T-helper 1 cell (primary cell): Measurements from ENCODE around the gene UPP2.

Experiments used
- DNase-seq, 5 donors: peaks; one replicate each; pipeline ENCODE4 v3.0.0-alpha.2; 2012 to 2020
- total RNA-seq, 4 donors: gene quantifications; one replicate each; lab custom pipeline; 2026; lab: John Stamatoyannopoulos, UW

The UPP2 gene
- total RNA-seq = 0.15 to 0.54 (median 0.20) reads per million in 4 donors

GRCh38 chr2:158101384-158101926 is at the start of gene UPP2:
TSS of gene UPP2 (plus strand) at chr2:158101876. CDS start at chr2:158102064, 188 bp downstream.
- no peak for DNase-seq

GRCh38 chr2:158052761-158053160 is 48.9 kb upstream of the UPP2 start:
- DNase-seq = no peak

GRCh38 chr2:158056875-158057274 is 44.8 kb upstream of the UPP2 start:
- no peak for DNase-seq

- no peak for DNase-seq
Observed at GRCh38 chr2:158060160-158060834, 41.4 kb upstream of the UPP2 start.

DNA sequence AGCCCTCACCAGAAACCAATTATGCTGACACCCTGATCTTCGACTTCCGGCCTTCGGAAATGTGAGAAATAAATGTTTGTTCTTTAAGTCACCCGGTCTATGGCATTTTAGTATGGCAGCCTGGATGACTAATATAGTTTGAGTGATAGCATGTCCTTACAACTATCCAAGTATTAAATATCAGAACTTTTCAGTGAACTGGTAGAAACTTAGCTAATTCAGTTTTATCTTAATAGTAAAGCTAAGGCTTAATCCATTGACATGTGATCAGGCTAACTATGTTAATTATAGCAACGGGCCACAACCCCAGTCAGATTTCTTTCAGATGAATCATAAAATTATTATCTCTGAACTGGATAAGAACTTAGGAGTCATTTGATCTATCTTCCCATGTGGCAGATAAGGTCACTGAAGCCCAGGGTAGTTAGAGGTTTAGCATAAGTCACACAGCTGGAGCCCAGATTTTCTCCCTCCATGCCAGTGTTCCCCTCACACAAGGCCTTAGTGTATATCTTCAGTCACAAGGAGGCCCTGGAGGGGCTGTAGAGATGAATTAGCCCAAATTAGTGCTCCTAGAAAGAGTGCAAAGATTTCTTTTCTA is 40.7 kb upstream of the UPP2 start:
- no peak for DNase-seq

GRCh38 chr2:158061763-158062162 is 39.9 kb upstream of the UPP2 start:
- no peak for DNase-seq

DNA sequence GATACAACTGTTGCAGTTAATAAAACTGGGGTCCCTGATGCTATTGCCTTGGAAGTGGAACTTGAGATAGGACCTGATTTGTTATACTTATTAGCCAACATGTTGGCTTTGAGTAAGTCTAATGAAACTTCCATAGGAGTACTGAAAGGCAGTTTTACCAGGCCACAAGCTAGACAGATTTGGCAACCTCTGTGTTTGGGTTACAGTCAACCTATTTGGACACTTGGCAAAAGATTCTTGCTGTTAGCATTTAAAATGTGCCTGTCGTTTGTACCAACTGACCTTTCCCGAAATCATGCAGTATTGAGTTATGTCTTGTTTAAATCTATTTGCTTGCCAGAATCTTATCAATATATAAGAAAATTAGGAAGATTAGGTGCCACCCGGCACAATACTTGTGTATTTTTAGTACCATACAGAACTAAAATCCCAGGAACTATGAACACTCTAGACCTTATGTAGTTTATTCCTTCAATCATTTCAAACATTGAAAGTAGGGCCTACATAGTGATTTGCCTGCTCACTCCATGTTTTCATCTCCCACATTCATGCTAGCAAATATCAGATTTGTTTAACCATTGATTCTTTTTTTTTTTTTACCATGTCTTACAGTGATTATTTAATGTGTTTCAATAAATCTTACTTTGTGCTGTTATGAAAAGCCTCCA is 35.5 kb upstream of the UPP2 start:
- DNase-seq = no peak

DNA sequence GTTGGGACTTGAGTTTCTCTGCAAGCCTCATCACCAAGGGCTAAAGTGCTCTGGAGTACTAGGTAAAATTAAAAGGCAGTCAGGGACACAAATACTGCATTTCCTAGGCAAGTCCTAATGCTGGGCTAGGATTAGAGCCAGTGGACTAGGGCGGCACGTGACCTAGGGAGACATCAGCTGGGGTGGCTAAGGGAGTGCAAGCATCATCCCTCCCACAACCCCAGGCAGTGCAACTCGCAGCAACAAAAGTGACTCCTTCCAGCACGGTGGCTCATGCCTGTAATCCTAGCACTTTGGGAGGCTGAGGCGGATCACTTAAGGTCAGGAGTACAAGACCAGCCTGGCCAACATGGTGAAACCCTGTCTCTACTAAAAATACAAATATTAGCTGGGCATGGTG is 30.7 kb upstream of the UPP2 start:
- no peak for DNase-seq

- DNase-seq = no peak
Observed at GRCh38 chr2:158072361-158072760, 29.3 kb upstream of the UPP2 start.

DNA sequence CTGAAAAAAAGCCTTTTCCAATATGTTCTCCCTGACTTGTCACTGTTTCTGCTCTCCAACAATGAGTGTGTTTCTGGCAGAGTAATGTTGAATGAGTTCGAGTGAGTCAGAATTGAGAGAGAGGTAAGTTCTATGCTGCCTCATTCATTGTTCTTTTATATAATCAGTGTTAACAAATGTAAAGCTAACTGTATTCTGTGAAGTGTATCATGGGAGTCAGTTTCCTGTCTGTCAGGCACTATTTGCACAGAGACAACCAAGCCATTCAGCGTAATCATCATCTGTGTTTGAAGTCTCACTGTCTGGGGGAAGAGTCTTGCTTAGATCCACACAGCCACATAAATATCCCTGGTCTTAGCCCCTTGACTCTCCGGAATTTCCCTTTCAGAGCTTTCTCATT is 22.0 kb upstream of the UPP2 start:
- no peak for DNase-seq

DNA sequence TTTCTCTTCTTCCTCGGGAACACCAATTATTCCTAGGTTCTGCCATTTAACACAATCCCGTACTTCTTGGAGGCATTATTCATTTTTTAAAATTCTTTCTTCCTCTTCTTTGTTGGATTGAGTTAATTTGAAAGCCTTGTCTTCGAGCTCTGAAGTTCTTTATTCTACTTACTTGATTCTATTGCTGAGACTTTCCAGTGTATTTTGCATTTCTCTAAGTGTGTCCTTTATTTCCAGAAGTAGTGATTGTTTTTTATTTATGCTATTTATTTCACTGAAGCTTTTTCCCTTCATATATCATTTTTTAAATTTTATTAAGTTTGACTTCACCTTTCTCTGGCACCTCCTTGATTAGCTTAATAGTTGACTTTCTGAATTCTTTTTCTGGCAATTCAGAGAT is 13.6 kb upstream of the UPP2 start:
- no peak for DNase-seq

- DNase-seq = no peak
Observed at GRCh38 chr2:158089322-158089721, 12.4 kb upstream of the UPP2 start.

- no peak for DNase-seq
Observed at GRCh38 chr2:158091647-158092046, 10.0 kb upstream of the UPP2 start.

- DNase-seq = no peak
Observed at GRCh38 chr2:158094487-158095092, 7.1 kb upstream of the UPP2 start.

DNA sequence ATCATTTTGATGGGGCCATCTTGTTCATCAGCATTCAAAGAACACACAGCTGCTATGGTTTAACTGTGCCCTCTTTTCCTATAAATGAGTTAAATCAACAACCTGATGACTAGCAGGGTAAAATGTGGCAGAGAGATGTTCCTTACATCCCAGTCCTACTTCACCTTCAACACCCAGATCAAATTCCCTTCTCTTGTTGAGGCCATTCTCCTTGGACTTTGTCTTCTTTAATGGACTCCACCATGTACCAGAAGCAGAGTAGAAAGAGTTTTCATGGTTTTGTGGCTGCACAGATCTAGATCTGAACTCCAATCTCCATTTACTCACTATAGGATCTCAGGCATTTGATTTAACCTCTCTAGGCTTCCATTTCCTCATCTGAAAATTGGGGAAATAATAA is 6.4 kb upstream of the UPP2 start:
- no peak for DNase-seq

- DNase-seq = no peak
Observed at GRCh38 chr2:158095912-158096311, 5.8 kb upstream of the UPP2 start.

GRCh38 chr2:158097481-158097880 is 4.2 kb upstream of the UPP2 start:
- no peak for DNase-seq

- no peak for DNase-seq
Observed at GRCh38 chr2:158098178-158098577, 3.5 kb upstream of the UPP2 start.

DNA sequence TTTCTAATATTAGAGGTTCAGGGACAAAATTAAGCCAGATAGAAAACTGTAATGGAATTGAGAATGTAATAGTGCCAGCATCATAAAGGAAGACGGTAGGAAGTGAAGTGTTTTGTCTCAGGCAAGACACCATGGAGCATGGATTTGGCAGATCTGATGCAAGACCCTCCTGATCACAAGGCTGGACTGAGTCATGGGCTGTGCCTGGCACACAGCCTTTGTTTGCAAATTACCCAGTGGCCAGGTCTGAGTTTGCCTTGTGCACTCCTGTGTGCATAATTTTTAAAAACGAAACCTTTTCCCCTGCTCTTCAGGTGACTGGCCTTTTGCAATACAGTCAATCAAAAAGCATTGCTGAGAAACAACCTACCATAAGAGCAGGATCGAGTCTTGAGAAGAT is 2.0 kb upstream of the UPP2 start:
- DNase-seq = no peak

GRCh38 chr2:158100411-158100810 is 1.3 kb upstream of the UPP2 start:
- DNase-seq = no peak

- no peak for DNase-seq
Observed at GRCh38 chr2:158102446-158102845, 770 bp downstream of the UPP2 start.

DNA sequence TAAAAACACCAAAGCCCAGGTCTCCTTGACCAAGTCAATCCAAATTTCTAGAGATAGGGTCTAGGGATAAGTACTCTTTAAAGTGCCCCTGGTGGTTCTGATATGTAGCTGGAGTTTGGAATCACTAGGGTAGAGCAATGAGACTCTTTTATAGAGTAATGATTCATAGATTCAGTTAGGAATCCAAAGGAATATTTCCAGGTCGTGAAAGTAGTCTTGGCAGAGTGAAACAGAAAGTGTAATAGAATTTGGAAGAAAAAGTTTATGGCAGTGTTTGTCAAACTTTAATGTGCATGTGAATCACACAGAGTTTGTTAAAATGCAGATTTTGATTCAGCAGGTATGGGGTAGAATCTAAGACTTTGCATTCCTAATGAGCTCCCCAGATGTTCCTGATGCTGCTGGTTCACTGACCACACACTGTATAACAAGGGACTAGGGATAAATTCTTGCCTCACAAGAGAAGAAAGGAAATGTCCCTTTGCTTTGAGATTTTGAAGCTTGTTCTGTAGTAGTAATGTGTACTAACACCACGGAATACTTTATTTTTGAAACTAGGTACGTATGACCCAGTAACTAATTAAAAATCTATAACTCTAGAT is 1.8 kb downstream of the UPP2 start:
- DNase-seq = no peak

DNA sequence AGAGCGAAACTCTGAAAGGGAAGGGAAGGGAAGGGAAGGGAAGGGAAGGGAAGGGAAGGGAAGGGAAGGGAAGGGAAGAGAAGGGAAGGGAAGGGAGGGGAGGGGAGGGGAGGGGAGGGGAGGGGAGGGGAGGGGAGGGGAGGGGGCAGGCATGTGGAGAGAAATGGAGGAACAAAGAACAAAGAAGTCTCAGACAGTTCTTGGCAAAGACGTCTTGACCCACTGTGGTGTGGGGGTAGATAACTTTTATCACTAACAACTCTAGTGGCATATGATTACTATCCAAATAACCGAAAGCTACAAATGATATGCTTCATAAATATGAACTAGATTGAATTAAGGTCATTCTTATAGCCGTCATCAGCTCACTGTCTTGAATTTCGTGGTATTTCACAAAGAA is 3.2 kb downstream of the UPP2 start:
- DNase-seq = no peak
